ENCODE measurements around the gene ABR.

- no peak for TF ChIP-seq POLR2A (IDR thresholded peaks at IDR 0.05)
- TF ChIP-seq CTCF (IDR thresholded peaks at IDR 0.05) = no peak
Observed at GRCh38 chr17:1154704-1155103, 25.1 kb downstream of the ABR start.

Measured in transverse colon (tissue), 3 donors.